ENCODE results near the gene DYNLT1. TPM values are rescaled to one million over a fixed set of nuclear protein-coding genes. Genes with fewer than 3 reads are reported as not detected.
A peak's percentile ranks its signal among the peaks of the same experiment; 100 is the strongest.

The DYNLT1 gene
- total and polyA plus RNA-seq, 2 of the 13 experiments (the other 11 are each of a cell fraction or from before 2014, with no cell fraction given): 108 to 171 TPM

DNA sequence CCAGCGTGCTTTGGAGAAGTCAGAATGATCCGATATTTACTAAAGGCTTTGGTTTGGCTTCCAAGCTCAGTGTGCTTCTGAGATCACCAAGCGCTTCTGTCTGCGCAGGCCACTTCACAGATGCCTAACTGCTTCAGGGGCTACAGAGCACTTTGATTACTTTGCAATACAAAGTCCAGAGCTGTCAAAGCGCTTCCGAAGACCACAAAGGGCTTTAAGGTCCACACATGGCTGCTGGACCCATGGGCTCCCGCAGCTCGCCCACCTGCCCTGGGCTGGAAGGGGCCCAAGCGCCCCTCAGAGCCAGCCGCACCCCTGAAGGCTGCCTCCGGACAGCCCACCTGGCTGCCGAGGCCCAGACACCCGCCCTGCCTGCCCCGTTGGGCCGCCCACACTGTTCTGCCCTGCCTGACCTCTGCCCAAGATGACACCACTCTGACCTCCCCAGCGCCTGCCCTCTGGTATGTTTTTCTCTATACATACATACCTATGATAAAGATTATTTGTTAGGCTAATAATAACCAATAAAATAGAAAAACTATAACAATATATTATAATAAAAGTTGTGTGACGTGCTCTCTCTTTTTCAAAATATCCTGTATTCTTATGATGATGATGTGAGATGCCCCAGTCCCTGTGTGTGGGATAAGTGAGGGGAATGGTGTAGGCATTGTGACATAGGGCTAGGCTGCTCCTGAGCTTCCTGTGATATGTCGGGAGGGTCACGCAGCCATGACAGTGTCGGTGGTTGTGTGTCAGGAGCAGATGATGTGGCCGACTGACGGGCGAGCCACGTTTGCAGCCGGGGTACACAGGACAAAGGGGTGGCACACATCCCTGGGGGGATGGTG is 22.6 kb downstream of the DYNLT1 start:
- WGBS (ENCODE audit: low lambda C conversion rate): 97% methylated on average over 19 of the region's 25 CpGs
- FAIRE-seq (no peak), DNase-seq (ENCODE audit: low spot score) (no peak), ATAC-seq (peak; percentile 11)
- POLR2A ChIA-PET: no interaction called here
- Histone ChIP-seq H2AFZ (ENCODE audit: low read length) (no peak overlapping the region), H3K27ac (ENCODE audit: extremely low read length, insufficient read depth, low read length) (no peak overlapping the region), H3K9ac (ENCODE audit: insufficient read depth, low read depth, low read length) (no peak overlapping the region), H3K4me3 (replicated peaks in 1 of 3; ENCODE audit: insufficient read depth in 1 of 3, low read depth in 2 of 3, low read length in 3 of 3) (no peak overlapping the region), H3K36me3 (replicated peaks in 1 of 2; ENCODE audit: control insufficient read depth in 1 of 2, insufficient read depth in 2 of 2, low read length in 2 of 2) (peaks cover 59 to 80% of the 10 kb centered on the region in 2 experiments), H3K9me3 (ENCODE audit: low read length) (no peaks in the 10 kb centered on the region), H3K27me3 (ENCODE audit: control insufficient read depth in 1 of 2, insufficient read depth in 2 of 2, low read length in 2 of 2) (no peaks in the 10 kb centered on the region), H3K4me1 (ENCODE audit: insufficient read depth, low read length) (peaks cover 2% of the 10 kb centered on the region; the same call in 1 of the 2 replicates), H3K4me2 (ENCODE audit: low read depth, low read length) (no peak overlapping the region), H4K20me1 (ENCODE audit: insufficient read depth, low read length) (peaks cover 5% of the 10 kb centered on the region; the same call in 1 of the 2 replicates), H3K79me2 (ENCODE audit: insufficient read depth, low read length) (no peaks in the 10 kb centered on the region)
- intact Hi-C loops (cut with micrococcal nuclease; ENCODE audit: unreplicated experiment) (no loop called here), in situ Hi-C loops (cut with HindIII; ENCODE audit: extremely low pct_ligation_motif_present, low pct_unique_long_range_greater_than_20kb) (no loop called here)
- TF ChIP-seq, protein P1, sequence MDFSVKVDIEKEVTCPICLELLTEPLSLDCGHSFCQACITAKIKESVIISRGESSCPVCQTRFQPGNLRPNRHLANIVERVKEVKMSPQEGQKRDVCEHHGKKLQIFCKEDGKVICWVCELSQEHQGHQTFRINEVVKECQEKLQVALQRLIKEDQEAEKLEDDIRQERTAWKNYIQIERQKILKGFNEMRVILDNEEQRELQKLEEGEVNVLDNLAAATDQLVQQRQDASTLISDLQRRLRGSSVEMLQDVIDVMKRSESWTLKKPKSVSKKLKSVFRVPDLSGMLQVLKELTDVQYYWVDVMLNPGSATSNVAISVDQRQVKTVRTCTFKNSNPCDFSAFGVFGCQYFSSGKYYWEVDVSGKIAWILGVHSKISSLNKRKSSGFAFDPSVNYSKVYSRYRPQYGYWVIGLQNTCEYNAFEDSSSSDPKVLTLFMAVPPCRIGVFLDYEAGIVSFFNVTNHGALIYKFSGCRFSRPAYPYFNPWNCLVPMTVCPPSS (IDR thresholded peaks at IDR 0.05): no peak
- TF ChIP-seq MTA3 (CRISPR knock-in tag; IDR thresholded peaks at IDR 0.05) (no peak), AGO2 (optimal IDR thresholded peaks at IDR 0.05; ENCODE audit: low read depth, low read length) (peak; percentile 72), MAZ (IDR thresholded peaks at IDR 0.05; ENCODE audit: borderline replicate concordance, low read depth, low read length) (no peak), MAZ (CRISPR knock-in tag; IDR thresholded peaks at IDR 0.05; ENCODE audit: low read depth) (no peak), SALL2 (CRISPR knock-in tag; IDR thresholded peaks at IDR 0.05) (no peak)
- TF ChIP-seq, protein P2, sequence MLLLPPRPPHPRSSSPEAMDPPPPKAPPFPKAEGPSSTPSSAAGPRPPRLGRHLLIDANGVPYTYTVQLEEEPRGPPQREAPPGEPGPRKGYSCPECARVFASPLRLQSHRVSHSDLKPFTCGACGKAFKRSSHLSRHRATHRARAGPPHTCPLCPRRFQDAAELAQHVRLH (CRISPR knock-in tag; IDR thresholded peaks at IDR 0.05; ENCODE audit: borderline replicate concordance, low read depth): no peak
- CTCF ChIA-PET (ENCODE audit: low intra/inter-chr PET ratio, low total read pairs): no interaction called here
- BruUV-seq (replicated peaks): no TSS peak
